Liver (tissue), 9 donors: ENCODE data around the gene WWOX. TPM values are rescaled to one million over a fixed set of nuclear protein-coding genes. Genes with fewer than 3 reads are reported as not detected.
A peak's percentile ranks its signal among the peaks of the same experiment; 100 is the strongest.

ENCODE experiments used
- DNase-seq: peaks from one replicate; pipeline ENCODE4 v3.0.0-alpha.2; 2017; ENCODE audit warnings: low spot score
- H3K27ac ChIP-seq, 2 donors: one replicate each; pipeline ENCODE4 v1.7.0; 2013; ENCODE audit warnings: inconsistent platforms in 2 of 2, low read length in 2 of 2, control low read depth in 1 of 2, low read depth in 1 of 2, mild to moderate bottlenecking in 1 of 2
- H3K27me3 ChIP-seq, 4 donors: one replicate each; pipeline versions ENCODE4 v1.6.1 to v1.7.0; 2013; ENCODE audit warnings: low read length in 3 of 4, inconsistent platforms in 1 of 4, mild to moderate bottlenecking in 1 of 4, moderate library complexity in 1 of 4; ENCODE audit not compliant: control insufficient read depth in 4 of 4, insufficient read depth in 4 of 4
- H3K36me3 ChIP-seq, 4 donors: one replicate each; pipeline versions ENCODE4 v1.6.1 to v1.7.0; 2013; ENCODE audit warnings: low read length in 3 of 4, mild to moderate bottlenecking in 3 of 4, low read depth in 1 of 4, moderate library complexity in 1 of 4; ENCODE audit not compliant: control insufficient read depth in 4 of 4, insufficient read depth in 3 of 4
- H3K4me1 ChIP-seq, 4 donors: one replicate each; pipeline versions ENCODE4 v1.6.1 to v1.7.0; 2013; ENCODE audit warnings: low read length in 3 of 4, mild to moderate bottlenecking in 3 of 4, moderate library complexity in 1 of 4; ENCODE audit not compliant: control insufficient read depth in 4 of 4, insufficient read depth in 4 of 4
- H3K4me3 ChIP-seq, 3 donors: one replicate each; pipeline versions ENCODE4 v1.6.1 to v1.7.0; 2013; ENCODE audit warnings: low read length in 3 of 3, control low read depth in 1 of 3, low read depth in 1 of 3, mild to moderate bottlenecking in 1 of 3
- H3K9ac ChIP-seq, 2 donors: one replicate each; pipeline ENCODE4 v1.7.0; 2013; ENCODE audit warnings: low read length in 2 of 2, mild to moderate bottlenecking in 2 of 2, moderate library complexity in 2 of 2, control low read depth in 1 of 2, low read depth in 1 of 2
- H3K9me3 ChIP-seq, 4 donors: one replicate each; pipeline versions ENCODE4 v1.6.1 to v1.7.0; 2013; ENCODE audit warnings: low read length in 3 of 4; ENCODE audit not compliant: control insufficient read depth in 4 of 4
- ATF3 ChIP-seq: IDR thresholded peaks from 2 replicates; pipeline ENCODE4 v1.6.1; 2016; ENCODE audit warnings: antibody characterized with exemption
- CTCF ChIP-seq: fragments of 150-350 bp; IDR thresholded peaks from 2 replicates; pipeline ENCODE4 v1.5.1; 2017; ENCODE audit warnings: improper control_type of control experiment, low read depth, low read length; ENCODE audit not compliant: missing input control
- EGR1 ChIP-seq, 2 donors: IDR thresholded peaks; 2 replicates each; pipeline ENCODE4 v1.6.1; 2016 to 2018; ENCODE audit warnings: antibody characterized with exemption in 2 of 2, low read depth in 2 of 2
- FOXA1 ChIP-seq: IDR thresholded peaks from 2 replicates; pipeline ENCODE4 v1.6.1; 2016; ENCODE audit warnings: antibody characterized with exemption
- FOXA2 ChIP-seq: IDR thresholded peaks from 2 replicates; pipeline ENCODE4 v1.6.1; 2016; ENCODE audit warnings: antibody characterized with exemption
- GABPA ChIP-seq, 2 donors: IDR thresholded peaks in 1 of 2; conservative IDR thresholded peaks in 1 of 2; 2 replicates each; pipeline ENCODE4 v1.6.1; 2016; ENCODE audit warnings: antibody characterized with exemption in 2 of 2, mild to moderate bottlenecking in 1 of 2, moderate library complexity in 1 of 2
- HNF4A ChIP-seq, 2 donors: conservative IDR thresholded peaks; 2 replicates each; pipeline ENCODE4 v1.6.1; 2016; ENCODE audit warnings: antibody characterized with exemption in 2 of 2, mild to moderate bottlenecking in 2 of 2
- HNF4G ChIP-seq: IDR thresholded peaks from 2 replicates; pipeline ENCODE4 v1.6.1; 2016; ENCODE audit warnings: antibody characterized with exemption
- JUND ChIP-seq, 2 donors: IDR thresholded peaks; 2 replicates each; pipeline ENCODE4 v1.6.1; 2016; ENCODE audit warnings: antibody characterized with exemption in 2 of 2
- MAX ChIP-seq: IDR thresholded peaks from 2 replicates; pipeline ENCODE4 v1.6.1; 2016; ENCODE audit warnings: antibody characterized with exemption
- NR2F2 ChIP-seq: IDR thresholded peaks from 2 replicates; pipeline ENCODE4 v1.6.1; 2016; ENCODE audit warnings: antibody characterized with exemption
- RAD21 ChIP-seq, 2 donors: IDR thresholded peaks; 2 replicates each; pipeline ENCODE4 v1.6.1; 2016; ENCODE audit warnings: antibody characterized with exemption in 2 of 2, mild to moderate bottlenecking in 2 of 2
- REST ChIP-seq: IDR thresholded peaks from 2 replicates; pipeline ENCODE4 v1.6.1; 2016; ENCODE audit warnings: antibody characterized with exemption, mild to moderate bottlenecking
- RXRA ChIP-seq, 2 donors: IDR thresholded peaks; 2 replicates each; pipeline ENCODE4 v1.6.1; 2017 to 2018; ENCODE audit warnings: antibody characterized with exemption in 2 of 2, mild to moderate bottlenecking in 1 of 2
- SP1 ChIP-seq: IDR thresholded peaks from 2 replicates; pipeline ENCODE4 v1.6.1; 2018; ENCODE audit warnings: antibody characterized with exemption, mild to moderate bottlenecking
- TAF1 ChIP-seq: conservative IDR thresholded peaks from 2 replicates; pipeline ENCODE4 v1.6.1; 2016; ENCODE audit warnings: antibody characterized with exemption, mild to moderate bottlenecking
- YY1 ChIP-seq: IDR thresholded peaks from 2 replicates; pipeline ENCODE4 v1.6.1; 2016; ENCODE audit warnings: antibody characterized with exemption, mild to moderate bottlenecking
- ZBTB33 ChIP-seq: IDR thresholded peaks from 2 replicates; pipeline ENCODE4 v1.6.1; 2016; ENCODE audit warnings: antibody characterized with exemption
- WGBS: extraction: QIAGEN DNeasy Blood & Tissue Kit; methylation state at CpG from one replicate; pipeline ENCODE4 v1.1.7; 2013; 5-methylcytosine and 5-hydroxymethylcytosine counted together
- polyA plus RNA-seq, 2 donors: library from polyadenylated mRNA; stranded (reverse) in 1 of 2; unstranded in 1 of 2; fragments of 200-250 nt in 1 of 2; fragments of >200 nt in 1 of 2; fragmentation: Nextera tagmentation in 1 of 2; extraction: Ambion mirVana in 1 of 2; gene quantifications; one replicate each; pipeline versions ENCODE4 v1.2.1 to v1.2.3, GENCODE V29; 2013 to 2015
- total RNA-seq, 2 donors: library from RNA; depleted of rRNA; stranded (reverse); fragments of >200 nt; gene quantifications; one replicate each; pipeline ENCODE4 v1.2.3, GENCODE V29; 2014
- donor health status: healthy.
- donor health status: healthy.
- donor health status: healthy.
- donor health status: healthy.
- donor health status: healthy.

WWOX gene
- total and polyA plus RNA-seq, 4 donors = 9.8 to 46.0 (median 15.3) TPM

- no peak overlapping the region for H3K27ac ChIP-seq
- H3K4me3 ChIP-seq = no peak overlapping the region
- no peaks in the 10 kb centered on the region for H3K36me3 ChIP-seq
- DNase-seq = peak; percentile 68
- no peaks in the 10 kb centered on the region for H3K9me3 ChIP-seq
- TF ChIP-seq RAD21 (IDR thresholded peaks at IDR 0.05) (peak; percentile 88 to 96), CTCF (peak; percentile 95), HNF4G (no peak)
- H3K27me3 ChIP-seq = no peaks in the 10 kb centered on the region
- WGBS = 41% methylated on average over 9 of the region's 9 CpGs
- H3K4me1 ChIP-seq = peaks cover 0 to 7% (median under 1%) of the 10 kb centered on the region in 4 donors
- no peak overlapping the region for H3K9ac ChIP-seq
Measured at GRCh38 chr16:78235168-78235800, 135.8 kb downstream of the WWOX start.

- no peak overlapping the region for H3K9ac ChIP-seq
- H3K4me3 ChIP-seq = no peak overlapping the region
- no peaks in the 10 kb centered on the region for H3K9me3 ChIP-seq
- TF ChIP-seq EGR1 (IDR thresholded peaks at IDR 0.05; ENCODE audit: low read depth in 2 of 2) = no peak
- TF ChIP-seq FOXA1 = no peak
- no peak for TF ChIP-seq ATF3
- no peak for TF ChIP-seq REST
- no peak for TF ChIP-seq YY1
- TF ChIP-seq NR2F2 = no peak
- TF ChIP-seq HNF4G = no peak
- TF ChIP-seq MAX = no peak
- TF ChIP-seq SP1 = no peak
- TF ChIP-seq TAF1 = no peak
- no peak for TF ChIP-seq RXRA (IDR thresholded peaks at IDR 0.05)
- TF ChIP-seq JUND (IDR thresholded peaks at IDR 0.05) = no peak
- no peak for TF ChIP-seq RAD21 (IDR thresholded peaks at IDR 0.05)
- TF ChIP-seq GABPA (IDR thresholded peaks at IDR 0.05 in 1 of 2, conservative IDR thresholded peaks at IDR 0.05 in 1 of 2) = no peak
- no peak for TF ChIP-seq FOXA2
- no peak for TF ChIP-seq ZBTB33
- TF ChIP-seq CTCF = no peak
- TF ChIP-seq HNF4A (conservative IDR thresholded peaks at IDR 0.05) = no peak
- no peak overlapping the region for H3K27ac ChIP-seq
- 89% methylated on average over 4 of the region's 4 CpGs for WGBS
- no peaks in the 10 kb centered on the region for H3K36me3 ChIP-seq
- H3K27me3 ChIP-seq = no peaks in the 10 kb centered on the region
- no peak for DNase-seq
- peaks cover 4 to 13% (median 6%) of the 10 kb centered on the region in 4 donors for H3K4me1 ChIP-seq
Measured at GRCh38 chr16:78235876-78236275, 136.4 kb downstream of the WWOX start.
